Gastroesophageal sphincter (tissue), 3 donors: ENCODE measurements around the gene ZNF3.
A peak's percentile ranks its signal among the peaks of the same experiment; 100 is the strongest.

Experiments used
- POLR2AphosphoS5 ChIP-seq: sonication (generic); formaldehyde crosslinking; IDR thresholded peaks from one replicate; pipeline ENCODE4 v1.6.1; 2017; ENCODE audit warnings: antibody characterized with exemption
- TF ChIP-seq, protein P1 (sequence below), 4 experiments: fragments of 200-600 bp in 2 of 4; fragments of 450-650 bp in 2 of 4; sonication (generic) in 1 of 4; IDR thresholded peaks; one replicate each; pipeline ENCODE4 v1.5.1; 2017 to 2019; ENCODE audit warnings: antibody characterized with exemption in 4 of 4, mild to moderate bottlenecking in 2 of 4, moderate library complexity in 2 of 4

DNA sequence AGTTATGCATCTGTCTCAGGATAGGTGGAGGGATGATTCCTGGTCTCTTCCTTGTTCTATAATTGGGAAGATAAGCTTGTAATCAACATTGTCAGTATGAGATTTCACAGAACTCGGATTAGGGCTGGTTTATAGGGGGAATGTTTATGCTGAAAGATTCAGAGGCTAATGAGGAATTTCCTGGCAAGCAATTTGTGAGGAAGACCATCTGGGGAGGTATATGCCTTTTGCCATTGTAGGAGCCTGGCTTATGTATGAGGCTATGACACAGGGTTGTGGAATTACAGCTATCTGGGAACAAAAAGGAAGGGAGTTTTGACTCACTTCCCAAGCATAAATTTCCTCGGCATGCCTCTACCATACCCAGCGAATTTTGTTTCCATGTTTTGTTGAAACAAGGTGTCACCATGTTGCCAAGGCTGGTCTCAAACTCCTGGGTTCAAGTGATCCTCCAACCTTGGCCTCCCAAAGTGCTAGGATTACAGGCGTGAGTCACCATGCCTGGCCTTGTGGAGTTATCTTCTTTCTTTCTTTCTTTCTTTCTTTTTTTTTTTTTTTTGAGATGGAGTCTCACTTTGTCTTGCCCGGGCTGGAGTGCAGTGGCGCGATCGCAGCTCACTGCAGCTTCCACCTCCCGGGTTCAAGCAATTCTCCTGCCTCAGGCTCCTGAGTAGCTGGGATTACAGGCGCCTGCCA is 5.7 kb upstream of the ZNF3 start:
- TF ChIP-seq, protein P1, sequence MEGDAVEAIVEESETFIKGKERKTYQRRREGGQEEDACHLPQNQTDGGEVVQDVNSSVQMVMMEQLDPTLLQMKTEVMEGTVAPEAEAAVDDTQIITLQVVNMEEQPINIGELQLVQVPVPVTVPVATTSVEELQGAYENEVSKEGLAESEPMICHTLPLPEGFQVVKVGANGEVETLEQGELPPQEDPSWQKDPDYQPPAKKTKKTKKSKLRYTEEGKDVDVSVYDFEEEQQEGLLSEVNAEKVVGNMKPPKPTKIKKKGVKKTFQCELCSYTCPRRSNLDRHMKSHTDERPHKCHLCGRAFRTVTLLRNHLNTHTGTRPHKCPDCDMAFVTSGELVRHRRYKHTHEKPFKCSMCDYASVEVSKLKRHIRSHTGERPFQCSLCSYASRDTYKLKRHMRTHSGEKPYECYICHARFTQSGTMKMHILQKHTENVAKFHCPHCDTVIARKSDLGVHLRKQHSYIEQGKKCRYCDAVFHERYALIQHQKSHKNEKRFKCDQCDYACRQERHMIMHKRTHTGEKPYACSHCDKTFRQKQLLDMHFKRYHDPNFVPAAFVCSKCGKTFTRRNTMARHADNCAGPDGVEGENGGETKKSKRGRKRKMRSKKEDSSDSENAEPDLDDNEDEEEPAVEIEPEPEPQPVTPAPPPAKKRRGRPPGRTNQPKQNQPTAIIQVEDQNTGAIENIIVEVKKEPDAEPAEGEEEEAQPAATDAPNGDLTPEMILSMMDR (IDR thresholded peaks at IDR 0.05) = no peak
- TF ChIP-seq POLR2AphosphoS5 = peak; percentile 81
